GM18868 (cell line): ENCODE data around the gene PRR22.

ENCODE experiments used
- ATAC-seq: cut with Tn5 transposase; IDR thresholded peaks from one replicate; pipeline ENCODE4 v1.9.1; 2021; ENCODE audit warnings: mild to moderate bottlenecking, moderate library complexity; ENCODE audit not compliant: unreplicated experiment

Gene PRR22

GRCh38 chr19:5814123-5814851 lies 29.7 kb upstream of the PRR22 start:
- ATAC-seq, result no peak

DNA sequence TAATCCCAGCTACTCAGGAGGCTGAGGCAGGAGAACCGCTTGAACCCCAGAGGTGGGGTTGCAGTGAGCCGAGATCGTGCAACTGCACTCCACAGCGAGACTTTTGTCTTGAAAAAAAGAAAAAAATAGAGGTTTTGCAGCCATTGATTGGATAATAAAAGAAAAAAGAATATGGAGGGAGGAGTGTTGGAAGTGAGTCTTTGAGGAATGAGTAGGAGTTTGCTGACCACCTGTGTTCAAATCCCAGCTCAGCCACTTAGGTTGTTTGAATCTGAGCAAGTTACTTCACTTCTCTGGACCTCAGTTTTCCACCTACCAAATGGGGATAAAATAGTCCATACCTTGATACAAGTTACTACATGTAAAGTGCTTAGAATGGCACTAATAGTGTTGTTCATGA lies 26.6 kb upstream of the PRR22 start:
- no peak for ATAC-seq

- ATAC-seq, result no peak
Observed at GRCh38 chr19:5809469-5809868, 24.9 kb upstream of the PRR22 start.

- no peak for ATAC-seq
Observed at GRCh38 chr19:5809053-5809452, 24.5 kb upstream of the PRR22 start.

GRCh38 chr19:5808120-5808816 lies 23.7 kb upstream of the PRR22 start:
- no peak for ATAC-seq

- ATAC-seq, result no peak
Observed at GRCh38 chr19:5806905-5807304, 22.4 kb upstream of the PRR22 start.

GRCh38 chr19:5806133-5806489 lies 21.6 kb upstream of the PRR22 start:
- no peak for ATAC-seq

- ATAC-seq, result no peak
Observed at GRCh38 chr19:5805462-5806132, 21.1 kb upstream of the PRR22 start.

- no peak for ATAC-seq
Observed at GRCh38 chr19:5804516-5805461, 20.2 kb upstream of the PRR22 start, which contains the start of gene NRTN. TSS of gene NRTN (plus strand) at chr19:5805067. CDS start at chr19:5824166, 19,099 bp downstream.

DNA sequence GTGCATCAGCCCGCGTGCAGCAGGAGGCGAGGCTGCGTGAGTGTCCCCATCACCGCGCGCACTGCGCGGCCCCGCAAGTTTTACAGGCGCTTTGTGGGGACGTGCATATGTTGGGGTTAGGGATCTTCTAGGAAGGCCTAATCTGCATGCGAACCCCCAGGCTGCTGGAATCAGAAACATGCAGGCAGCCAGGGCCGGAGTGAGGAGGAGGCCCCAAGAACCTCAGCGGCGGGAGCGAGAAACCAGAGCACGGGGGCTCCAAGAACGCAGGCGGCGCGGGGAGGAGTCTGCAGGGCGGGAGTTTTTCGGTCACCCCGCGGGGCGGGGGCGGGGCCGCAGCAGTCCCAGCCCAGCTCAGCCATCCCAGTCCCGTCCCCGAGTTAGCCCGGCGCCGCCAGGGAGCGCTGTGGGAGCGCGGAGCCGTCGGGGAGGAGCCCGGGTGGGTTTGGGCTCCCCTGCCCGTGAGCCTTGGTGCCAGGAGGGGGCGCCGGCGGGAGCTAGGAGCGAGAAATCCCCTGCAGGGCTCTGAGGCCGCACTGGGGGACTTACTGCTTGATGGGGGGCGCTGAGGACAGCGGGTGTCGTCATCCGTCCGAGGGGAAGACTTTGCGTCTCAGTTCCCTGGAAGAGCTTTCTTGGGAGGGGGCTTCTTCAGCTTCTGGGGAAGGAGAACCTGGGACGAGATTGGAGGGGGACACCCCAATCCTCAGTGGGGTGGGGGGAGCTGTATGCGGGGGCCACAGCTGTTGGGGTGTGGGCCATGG lies 19.4 kb upstream of the PRR22 start:
- peak; percentile 83 for ATAC-seq

DNA sequence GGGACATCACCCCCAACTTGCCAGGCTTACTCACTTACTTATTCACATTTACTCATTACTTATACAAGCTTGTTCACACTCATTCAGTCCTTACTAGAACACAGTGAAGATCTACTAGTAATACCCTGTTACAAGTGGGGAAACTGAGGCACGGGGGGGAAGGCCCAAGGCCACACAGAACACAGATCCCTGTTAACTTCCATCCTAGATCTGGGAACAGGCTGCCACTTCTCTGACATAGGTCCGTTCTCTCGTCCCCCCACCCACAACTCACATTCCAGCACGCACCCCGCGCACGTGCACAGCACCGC lies 18.9 kb upstream of the PRR22 start:
- no peak for ATAC-seq

DNA sequence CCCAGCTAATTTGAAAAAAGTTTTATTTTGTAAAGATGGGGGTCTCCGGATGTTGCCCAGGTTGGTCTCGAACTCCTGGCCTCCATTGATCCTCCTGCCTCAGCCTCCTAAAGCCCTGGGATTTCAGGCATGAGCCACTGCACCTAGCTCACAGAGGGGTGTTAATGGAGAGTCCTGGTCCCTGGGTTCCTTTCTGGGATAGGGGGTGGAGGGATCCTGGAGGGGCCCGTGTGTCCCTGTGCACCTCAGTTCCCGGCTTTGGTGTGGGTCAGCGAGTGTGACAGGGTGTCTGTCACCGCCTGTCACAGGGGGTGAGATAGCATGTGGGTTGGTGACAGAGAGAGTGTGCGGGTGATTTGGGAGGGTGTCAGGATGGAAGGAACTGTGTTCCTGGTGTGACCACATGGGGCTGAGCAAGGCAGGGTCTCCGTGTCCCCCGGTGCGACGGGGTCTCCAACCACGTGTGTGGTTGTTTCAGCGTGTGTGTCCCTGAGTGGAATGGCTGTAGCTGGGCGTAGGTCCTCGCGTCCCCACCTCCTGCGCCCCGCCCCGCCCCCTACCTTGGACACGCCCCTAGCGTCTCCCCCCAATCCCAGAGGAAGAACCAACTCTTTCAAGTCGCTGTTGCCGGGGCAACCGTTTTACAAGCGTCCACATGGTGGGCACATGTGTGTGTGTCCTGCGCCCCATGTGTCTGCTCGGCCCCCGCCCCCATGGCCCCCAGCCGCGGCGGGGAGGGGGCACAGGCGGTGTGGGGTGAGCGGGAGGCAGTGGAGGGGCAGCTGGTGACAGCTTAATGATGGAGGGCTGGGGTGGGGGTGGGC lies 17.5 kb upstream of the PRR22 start:
- ATAC-seq, result no peak

DNA sequence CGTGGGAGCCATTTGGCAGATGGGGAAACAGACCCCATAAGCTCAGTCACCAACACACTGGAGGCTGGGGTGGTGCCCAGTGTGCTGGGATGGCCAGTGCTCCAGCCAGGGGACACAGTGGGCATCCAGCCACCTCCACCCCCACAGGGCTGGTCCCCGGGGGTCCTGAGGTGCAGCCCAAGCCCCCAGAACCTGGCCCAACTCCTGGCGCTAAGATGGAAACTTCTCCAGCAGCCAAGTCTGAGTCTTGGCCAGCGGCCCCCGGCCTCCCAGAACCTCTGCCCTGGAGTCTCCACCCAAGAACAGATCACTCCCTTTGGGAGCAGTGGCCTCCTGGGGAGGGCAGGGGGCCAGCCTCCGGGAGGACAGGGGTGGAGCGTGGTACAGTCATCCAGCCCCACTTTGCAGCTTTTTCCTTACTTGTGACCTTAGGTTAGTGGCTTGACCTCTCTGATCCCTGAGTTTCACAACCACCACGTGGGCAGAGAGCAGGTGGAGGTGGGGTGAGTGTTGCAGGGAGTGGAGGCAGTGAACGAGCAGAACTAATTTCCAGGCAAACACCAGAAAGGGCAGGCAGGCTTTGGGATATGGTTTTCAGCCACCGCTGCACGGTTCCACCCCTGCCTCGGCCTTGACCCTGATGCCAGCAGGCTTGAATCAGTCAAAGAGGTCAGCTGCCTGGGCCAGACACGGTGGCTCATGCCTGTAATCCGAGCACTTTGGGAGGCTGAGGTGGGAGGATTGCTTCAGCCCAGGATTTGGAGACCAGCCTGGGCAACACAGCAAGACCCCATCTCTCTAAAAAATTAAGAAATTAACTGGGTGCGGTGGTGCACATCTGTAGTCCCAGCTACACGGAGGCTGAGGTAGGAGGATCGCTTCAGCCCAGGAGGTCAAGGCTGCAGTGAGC lies 16.1 kb upstream of the PRR22 start:
- no peak for ATAC-seq

- ATAC-seq, result no peak
Observed at GRCh38 chr19:5799247-5800241, 15.0 kb upstream of the PRR22 start.

- ATAC-seq, result no peak
Observed at GRCh38 chr19:5798244-5798643, 13.7 kb upstream of the PRR22 start.

DNA sequence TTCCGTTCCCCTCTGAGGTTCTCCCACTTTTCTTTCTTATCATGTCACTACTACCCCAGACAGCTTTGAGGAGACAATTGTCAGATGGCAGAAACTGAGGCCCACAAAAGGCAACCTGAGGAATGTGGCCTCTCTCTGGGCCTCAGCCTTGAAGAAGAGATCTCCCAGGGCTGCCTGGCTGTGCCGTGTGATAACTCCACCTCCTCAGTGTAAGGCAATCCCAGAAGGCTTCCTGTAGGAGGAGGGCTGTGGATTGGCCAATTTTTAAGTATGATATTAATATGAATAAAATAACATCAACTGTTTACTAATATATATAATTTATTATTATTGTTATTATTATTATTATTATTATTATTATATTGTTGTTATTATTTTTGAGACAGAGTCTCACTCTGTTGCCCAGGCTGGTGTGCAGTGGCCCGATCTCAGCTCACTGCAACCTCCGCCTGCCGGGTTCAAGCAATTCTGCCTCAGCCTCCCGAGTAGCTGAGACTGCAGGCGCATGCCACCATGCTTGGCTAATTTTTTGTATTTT lies 10.9 kb upstream of the PRR22 start:
- ATAC-seq, result no peak

GRCh38 chr19:5793188-5793587 lies 8.6 kb upstream of the PRR22 start:
- ATAC-seq, result no peak
